SKM-1 (cell line): ENCODE results near the gene HOXD4.

Experiments
- DNase-seq: peaks from one replicate; lab custom pipeline; 2025; ENCODE audit not compliant: unreplicated experiment; lab: John Stamatoyannopoulos, UW

Gene HOXD4

GRCh38 chr2:176151442-176152287, at the start of gene HOXD4:
Gene HOXD4 (plus strand): TSS chr2:176151550. CDS start chr2:176151634, 84 bp downstream.
- no peak for DNase-seq

DNA sequence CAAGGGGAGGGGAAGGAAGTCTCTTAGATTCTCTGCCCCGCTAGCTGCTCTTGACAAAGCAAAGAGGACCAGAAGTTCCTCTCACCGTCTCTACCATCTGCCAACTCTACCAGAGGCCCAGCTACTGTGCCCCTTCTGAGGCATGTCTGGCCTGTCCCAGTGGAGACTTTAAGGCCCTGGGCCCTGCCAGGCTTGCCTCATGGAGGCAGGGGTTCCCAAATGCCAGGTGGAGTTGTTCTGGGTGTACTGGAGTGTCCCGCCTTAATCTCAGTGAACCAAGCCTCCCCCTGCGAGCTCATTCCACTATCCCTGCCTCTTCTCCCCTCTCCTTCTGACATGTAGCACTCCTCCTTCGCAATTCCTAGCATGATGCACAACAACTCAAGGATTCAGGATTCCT, 49.5 kb upstream of the HOXD4 start:
- no peak for DNase-seq

DNA sequence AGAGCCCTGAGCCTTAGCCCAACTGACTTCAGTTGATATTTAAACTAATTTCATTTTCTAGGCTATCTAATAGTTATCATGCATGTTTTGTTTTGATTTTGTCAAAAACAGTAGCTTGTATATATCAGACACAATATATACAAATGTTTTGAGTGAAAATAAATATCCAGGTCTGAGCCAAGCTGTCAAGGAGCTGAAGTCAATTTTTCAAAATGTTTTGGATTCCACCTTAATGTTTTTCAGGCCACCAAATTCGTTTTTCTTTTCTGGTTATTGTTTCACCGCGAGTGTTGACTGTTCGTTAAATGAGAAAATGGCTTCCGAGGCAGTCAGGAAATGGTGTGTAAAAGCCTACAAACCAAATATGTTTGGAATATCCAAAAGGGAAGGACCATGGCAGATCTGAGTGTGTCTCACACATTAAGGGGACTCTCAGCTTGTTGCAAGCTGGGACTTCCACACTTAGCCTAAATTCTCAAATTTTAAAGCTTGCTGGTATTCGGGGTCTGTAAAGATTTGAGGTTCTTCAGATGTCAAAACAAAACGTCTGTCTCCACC, 49.0 kb upstream of the HOXD4 start:
- DNase-seq: no peak

DNA sequence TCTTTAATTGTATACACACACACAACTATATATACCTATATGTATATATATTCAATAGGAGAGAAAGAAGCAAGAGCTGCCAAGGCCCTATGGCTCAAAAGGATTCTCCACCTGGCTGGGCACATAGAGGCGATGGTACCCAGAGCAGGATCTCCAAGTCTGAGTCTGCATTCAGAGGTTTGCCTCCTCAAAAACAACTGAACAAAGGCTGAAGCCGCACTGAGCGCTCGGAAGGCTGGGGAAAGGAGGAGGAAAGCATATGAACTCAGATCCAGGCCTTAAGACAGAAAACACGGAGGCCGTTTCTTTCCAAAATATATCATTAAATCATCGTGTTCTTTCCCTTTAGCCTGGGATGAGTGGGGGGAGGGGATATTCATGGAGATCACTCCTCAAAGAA, 48.2 kb upstream of the HOXD4 start:
- no peak for DNase-seq

GRCh38 chr2:176103742-176104315, 47.5 kb upstream of the HOXD4 start:
- DNase-seq: no peak

- no peak for DNase-seq
Observed at GRCh38 chr2:176104316-176105077, 46.9 kb upstream of the HOXD4 start.

GRCh38 chr2:176105078-176105729, 46.1 kb upstream of the HOXD4 start:
- DNase-seq: no peak

DNA sequence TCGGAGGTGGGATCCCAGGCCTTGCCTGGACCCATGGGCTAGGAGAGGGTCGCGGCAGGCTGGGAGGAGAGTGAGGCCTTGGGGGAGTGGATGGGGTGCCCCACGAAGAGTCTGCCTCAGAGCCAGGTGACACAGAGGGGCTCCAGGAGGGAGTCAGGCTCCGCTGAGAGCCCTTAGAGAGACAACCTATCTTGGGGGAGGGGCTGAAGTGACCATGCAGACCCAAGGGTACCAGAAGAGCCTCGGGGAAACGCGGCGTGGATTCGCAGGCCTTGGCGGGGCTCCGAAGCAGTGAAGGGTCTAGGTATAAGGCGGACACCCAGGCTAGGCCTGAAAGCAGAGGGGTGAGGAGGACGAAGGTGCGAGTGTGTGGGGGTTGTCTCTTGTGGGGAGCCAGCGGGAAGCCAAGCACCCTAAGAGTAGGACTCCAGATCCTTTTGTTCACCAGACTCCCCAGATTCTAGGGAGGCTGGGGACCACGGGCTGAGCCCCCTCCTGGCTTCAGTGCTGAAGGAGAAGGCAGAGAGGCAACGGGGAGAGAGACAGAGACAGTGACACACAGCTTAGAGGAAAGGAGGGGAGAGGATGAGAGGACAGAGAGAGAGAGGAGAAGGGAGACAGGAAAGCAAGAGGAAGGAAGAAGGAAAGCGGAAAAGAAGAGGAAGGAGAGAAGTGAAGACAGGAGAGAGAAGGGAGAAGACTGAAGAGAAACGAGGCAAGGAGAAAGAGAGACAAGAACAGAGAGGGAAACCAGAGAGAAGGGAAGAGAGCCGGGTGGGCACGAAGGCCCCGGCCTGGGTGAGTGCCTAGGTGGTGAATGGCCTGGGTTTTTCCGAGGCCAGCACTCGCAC, 45.4 kb upstream of the HOXD4 start:
- no peak for DNase-seq

DNA sequence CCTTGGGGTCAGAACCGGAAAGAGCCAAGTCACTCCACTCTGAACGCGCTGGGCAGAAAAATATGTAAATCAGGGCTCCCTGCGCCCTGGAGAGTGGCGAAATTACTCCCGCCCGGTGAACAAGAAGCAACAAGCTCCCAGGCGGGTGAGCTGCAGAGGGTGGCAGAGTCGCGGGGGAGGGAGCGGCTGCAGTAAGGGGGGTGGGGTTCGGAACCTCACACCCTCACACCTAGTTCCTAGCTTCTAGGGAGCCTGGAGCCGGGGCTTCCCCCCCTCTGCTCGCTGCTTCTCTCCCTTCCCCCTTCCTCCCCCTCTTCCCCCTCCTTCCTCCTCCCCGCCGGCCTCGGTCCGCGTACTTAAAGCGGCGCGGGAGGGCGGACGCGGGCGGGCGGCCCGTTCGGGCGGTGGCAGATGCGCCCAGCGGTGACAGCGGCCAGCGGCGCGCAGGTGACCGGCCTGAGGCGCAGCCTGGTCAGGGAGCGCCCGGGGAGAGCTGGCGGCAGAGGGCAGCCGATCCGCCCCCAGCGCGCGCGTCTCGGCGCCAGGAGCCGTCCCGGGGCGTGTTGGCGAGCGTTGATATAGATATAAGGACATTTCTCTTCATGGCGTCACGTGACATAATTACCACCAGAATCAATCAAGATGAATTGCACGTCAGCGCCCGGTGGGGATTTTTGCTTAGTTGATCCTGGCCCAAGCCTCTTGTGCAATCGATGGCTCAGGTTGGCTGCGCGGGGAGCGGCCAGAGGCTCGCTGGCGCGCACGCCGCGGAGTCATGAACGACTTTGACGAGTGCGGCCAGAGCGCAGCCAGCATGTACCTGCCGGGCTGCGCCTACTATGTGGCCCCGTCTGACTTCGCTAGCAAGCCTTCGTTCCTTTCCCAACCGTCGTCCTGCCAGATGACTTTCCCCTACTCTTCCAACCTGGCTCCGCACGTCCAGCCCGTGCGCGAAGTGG, 44.5 kb upstream of the HOXD4 start, which contains the start of gene HOXD11:
HOXD11 (plus strand) TSS at position 700 of the 959 bp plus-strand sequence; CDS start at position 776, 76 bp downstream.
- no peak for DNase-seq

DNA sequence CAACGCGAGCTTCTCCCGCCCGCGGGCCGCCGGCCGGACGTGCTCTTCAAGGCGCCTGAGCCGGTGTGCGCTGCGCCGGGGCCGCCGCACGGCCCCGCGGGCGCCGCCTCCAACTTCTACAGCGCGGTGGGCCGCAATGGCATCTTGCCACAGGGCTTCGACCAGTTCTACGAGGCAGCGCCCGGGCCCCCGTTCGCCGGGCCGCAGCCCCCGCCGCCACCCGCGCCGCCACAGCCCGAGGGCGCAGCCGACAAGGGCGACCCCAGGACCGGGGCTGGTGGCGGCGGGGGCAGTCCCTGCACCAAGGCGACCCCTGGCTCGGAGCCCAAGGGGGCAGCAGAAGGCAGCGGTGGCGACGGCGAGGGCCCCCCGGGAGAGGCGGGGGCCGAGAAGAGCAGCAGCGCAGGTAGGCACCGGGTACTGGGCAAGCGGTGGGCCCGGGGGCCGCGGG, 43.6 kb upstream of the HOXD4 start:
- DNase-seq: no peak

DNA sequence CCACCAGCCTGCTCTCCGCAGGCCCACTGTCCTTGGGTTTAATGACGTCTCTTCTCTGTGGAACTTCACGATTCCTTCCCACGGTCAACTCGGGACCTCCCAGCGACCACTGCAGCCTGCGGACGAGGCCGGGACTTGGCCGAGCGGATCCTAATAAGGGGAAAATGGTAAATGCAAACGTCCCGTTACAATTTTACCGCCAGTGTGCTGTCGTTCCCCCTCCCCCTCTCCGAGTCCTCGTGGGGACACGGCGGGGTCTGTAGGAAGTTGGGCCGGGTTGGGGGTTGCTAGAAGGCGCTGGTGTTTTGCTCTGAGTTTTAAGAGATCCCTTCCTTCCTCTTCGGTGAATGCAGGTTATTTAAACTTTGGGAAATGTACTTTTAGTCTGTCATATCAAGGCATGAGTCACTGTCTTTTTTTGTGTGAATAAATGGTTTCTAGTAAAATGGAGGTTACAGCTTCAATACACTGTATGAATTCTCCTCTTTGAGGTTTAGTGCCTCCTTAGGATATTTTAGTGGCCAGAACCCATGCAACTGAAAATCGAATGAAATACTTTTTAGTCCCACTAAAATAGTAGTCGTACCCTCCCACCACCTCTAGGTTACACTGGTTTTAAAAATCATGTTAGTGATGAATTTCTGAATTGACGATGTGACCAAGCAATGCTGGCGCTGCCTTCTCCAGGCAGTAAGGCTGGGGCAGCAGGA, 42.0 kb upstream of the HOXD4 start:
- no peak for DNase-seq

GRCh38 chr2:176109946-176110345, 41.4 kb upstream of the HOXD4 start:
- no peak for DNase-seq

DNA sequence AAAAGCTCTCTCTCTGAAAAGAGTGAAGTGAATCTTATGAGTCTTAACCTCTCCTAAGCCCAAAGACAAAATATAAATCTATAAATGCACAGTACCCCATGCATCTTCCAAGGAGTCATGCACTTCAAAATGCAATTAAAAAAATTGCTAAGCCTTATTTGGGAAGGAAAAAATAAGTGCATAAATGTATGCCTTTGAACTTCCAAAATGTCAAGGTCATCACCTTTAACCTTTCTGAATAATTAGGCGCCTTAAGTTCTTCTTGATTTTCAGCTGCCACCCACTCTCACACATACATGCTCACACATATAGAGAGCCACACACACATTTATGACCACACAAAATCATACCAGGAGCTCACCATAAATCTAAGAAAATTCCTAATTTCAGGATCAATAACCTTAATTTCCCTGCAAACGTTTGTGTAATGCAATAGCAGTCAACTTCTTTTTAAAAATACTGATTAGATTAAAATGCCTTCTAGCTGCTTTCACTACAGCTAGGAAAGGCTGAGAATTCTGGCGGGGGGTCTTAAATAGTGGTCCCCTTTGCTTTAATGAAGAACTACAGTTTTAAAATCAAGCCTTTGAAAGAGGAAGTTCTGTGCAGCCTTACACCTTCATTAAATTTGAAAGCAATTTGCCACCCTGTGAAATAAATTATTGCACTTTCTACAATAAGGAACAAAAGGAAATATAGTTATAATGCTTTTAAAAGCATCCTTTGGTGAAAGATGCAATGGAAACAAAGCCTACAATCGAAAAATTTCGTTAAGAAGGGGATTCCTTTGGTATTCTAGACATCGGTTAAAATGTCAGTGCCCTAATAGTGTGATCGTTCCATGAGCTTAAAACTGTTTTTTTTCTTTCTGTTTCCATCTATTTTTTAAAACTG, 40.7 kb upstream of the HOXD4 start:
- DNase-seq: no peak

GRCh38 chr2:176111309-176111663, 40.1 kb upstream of the HOXD4 start:
- DNase-seq: no peak

DNA sequence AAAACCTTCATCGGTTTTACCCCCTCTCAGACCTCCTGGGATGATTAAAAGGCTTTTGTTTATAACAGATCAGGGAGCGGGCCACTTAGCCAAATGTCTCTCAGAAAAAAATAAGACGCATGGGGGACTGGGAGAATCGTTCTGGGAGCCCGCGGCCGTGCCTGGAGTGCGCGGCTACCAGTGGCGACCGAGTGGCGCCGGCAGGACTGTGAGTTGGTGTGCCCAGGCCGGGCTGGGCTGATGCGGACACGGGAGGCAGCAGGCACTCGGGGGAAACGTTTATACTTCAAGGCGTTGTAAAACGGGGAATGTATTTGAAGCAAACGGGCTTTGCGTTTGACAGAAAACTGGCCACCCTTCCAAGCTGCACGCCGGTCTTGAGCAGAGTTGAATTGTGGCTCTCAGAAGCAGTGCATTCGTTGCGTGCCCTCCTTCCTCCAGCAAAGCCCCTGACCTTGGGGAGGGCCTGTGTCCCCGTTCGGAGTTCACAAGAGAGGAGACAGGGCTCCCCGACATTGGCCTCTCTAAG, 39.4 kb upstream of the HOXD4 start:
- DNase-seq: no peak

DNA sequence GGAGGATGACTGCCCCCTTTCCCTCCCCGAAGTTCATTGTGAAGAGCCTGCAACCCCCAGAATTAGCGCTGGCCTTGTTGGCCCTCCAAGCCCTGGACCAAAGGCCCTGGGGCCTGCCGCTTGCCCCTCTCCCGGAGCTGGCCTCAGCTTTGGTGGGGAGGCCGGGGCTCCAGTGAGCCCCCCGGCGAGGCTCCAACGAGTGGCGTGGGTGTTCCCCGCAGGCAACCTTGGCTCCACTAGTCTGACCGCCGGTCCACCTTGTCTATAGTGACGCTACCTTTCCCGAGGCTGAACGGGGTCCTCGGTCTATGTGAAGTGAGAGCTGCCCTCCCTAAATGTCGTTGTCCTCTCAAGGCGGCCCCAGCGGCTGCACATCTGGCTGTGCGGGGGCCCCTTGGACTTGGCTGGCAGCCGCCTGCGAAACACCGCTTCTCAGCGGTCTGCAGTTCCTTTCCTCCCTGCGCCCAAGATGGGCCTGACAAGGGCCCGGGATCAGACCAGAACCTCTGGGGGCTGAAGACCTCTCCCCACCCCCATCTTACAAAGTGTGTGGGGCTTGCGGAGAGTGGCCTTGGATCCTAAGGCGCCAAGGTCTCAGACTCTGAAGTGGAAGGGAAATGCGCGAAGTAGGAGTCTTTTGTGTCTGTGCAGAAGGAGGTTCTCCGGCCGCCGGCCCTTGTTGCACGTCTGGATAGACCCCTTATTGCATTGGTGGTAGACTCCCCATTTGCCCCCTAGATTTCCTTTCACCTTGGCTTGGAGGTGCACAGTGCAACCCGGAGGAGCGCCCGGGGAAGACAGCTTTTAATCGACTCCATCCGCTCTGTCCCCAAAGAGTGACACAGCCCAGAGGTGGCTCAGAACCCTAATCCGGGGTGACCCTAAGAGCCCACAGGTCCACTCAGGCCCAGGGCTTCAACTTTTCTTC, 38.7 kb upstream of the HOXD4 start:
- DNase-seq: no peak
